Activated CD4-positive, alpha-beta T cell treated with anti-CD3 and anti-CD28 coated beads, Interleukin-2, amount 50 U/mL, for 16 hours (primary cell): ENCODE results near the gene PLB1.

Experiments used
- DNase-seq: peaks from one replicate; pipeline ENCODE4 v3.0.0-alpha.2; 2020

Gene PLB1

GRCh38 chr2:28593160-28593755 is 97.4 kb downstream of the PLB1 start:
- no peak for DNase-seq

GRCh38 chr2:28594000-28594331 is 98.1 kb downstream of the PLB1 start:
- no peak for DNase-seq

GRCh38 chr2:28594332-28595108 is 98.7 kb downstream of the PLB1 start:
- peak; percentile 89 for DNase-seq

- no peak for DNase-seq
These were observed 99.5 kb downstream of the PLB1 start for GRCh38 chr2:28595323-28595722.

- DNase-seq = no peak
These were observed 102.6 kb downstream of the PLB1 start for GRCh38 chr2:28598484-28598883.

GRCh38 chr2:28600181-28600580 is 104.3 kb downstream of the PLB1 start:
- no peak for DNase-seq

GRCh38 chr2:28601616-28602015 is 105.8 kb downstream of the PLB1 start:
- no peak for DNase-seq

- no peak for DNase-seq
These were observed 106.3 kb downstream of the PLB1 start for GRCh38 chr2:28602136-28602660.

- no peak for DNase-seq
These were observed 107.1 kb downstream of the PLB1 start for GRCh38 chr2:28602751-28603639.

- no peak for DNase-seq
These were observed 108.0 kb downstream of the PLB1 start for GRCh38 chr2:28603821-28604220.

GRCh38 chr2:28604284-28604843 is 108.5 kb downstream of the PLB1 start:
- no peak for DNase-seq

- no peak for DNase-seq
These were observed 111.2 kb downstream of the PLB1 start for GRCh38 chr2:28606986-28607441.

- no peak for DNase-seq
These were observed 112.1 kb downstream of the PLB1 start for GRCh38 chr2:28607730-28608499.

- no peak for DNase-seq
These were observed 112.9 kb downstream of the PLB1 start for GRCh38 chr2:28608500-28609424.

- DNase-seq = peak; percentile 66
These were observed 114.8 kb downstream of the PLB1 start for GRCh38 chr2:28610583-28611201.

GRCh38 chr2:28612131-28612812 is 116.4 kb downstream of the PLB1 start:
- DNase-seq = no peak

GRCh38 chr2:28613186-28613585 is 117.3 kb downstream of the PLB1 start:
- peak; percentile 40 for DNase-seq

GRCh38 chr2:28613633-28614501 is 118.0 kb downstream of the PLB1 start:
- peak; percentile 52 for DNase-seq

GRCh38 chr2:28615706-28616105 is 119.8 kb downstream of the PLB1 start:
- no peak for DNase-seq
